Parathyroid adenoma (tissue), 2 donors: Measurements from ENCODE around the gene USP49.

Experiments
- H2AFZ ChIP-seq: fragments of 300-600 bp; sonication (generic); one replicate; pipeline ENCODE4 v1.7.0; 2017; ENCODE audit warnings: antibody characterized with exemption, mild to moderate bottlenecking
- H3K27ac ChIP-seq: fragments of 300-600 bp; sonication (generic); one replicate; pipeline ENCODE4 v1.7.0; 2017
- H3K27me3 ChIP-seq: fragments of 300-600 bp; sonication (generic); one replicate; pipeline ENCODE4 v1.7.0; 2017; ENCODE audit warnings: low read length; ENCODE audit not compliant: control insufficient read depth, insufficient read depth
- H3K36me3 ChIP-seq: fragments of 300-600 bp; sonication (generic); one replicate; pipeline ENCODE4 v1.7.0; 2017; ENCODE audit warnings: low read length; ENCODE audit not compliant: control insufficient read depth, insufficient read depth
- H3K4me1 ChIP-seq: fragments of 300-600 bp; sonication (generic); one replicate; pipeline ENCODE4 v1.7.0; 2017; ENCODE audit warnings: control low read depth
- H3K4me2 ChIP-seq: fragments of 300-600 bp; sonication (generic); one replicate; pipeline ENCODE4 v1.7.0; 2017; ENCODE audit warnings: low read length
- H3K4me3 ChIP-seq: fragments of 300-600 bp; sonication (generic); one replicate; pipeline ENCODE4 v1.7.0; 2017; ENCODE audit warnings: low read depth, low read length
- H3K79me2 ChIP-seq: fragments of 300-600 bp; sonication (generic); one replicate; pipeline ENCODE4 v1.7.0; 2017; ENCODE audit warnings: control low read depth
- H3K9ac ChIP-seq: fragments of 300-600 bp; sonication (generic); one replicate; pipeline ENCODE4 v1.7.0; 2017; ENCODE audit warnings: mild to moderate bottlenecking
- H3K9me3 ChIP-seq: fragments of 300-600 bp; sonication (generic); one replicate; pipeline ENCODE4 v1.7.0; 2017; ENCODE audit warnings: low read length; ENCODE audit not compliant: control insufficient read depth
- TF ChIP-seq, protein P1 (sequence below): fragments of 300-600 bp; sonication (generic); IDR thresholded peaks from one replicate; pipeline ENCODE4 v1.7.0; 2017; ENCODE audit warnings: antibody characterized with exemption, mild to moderate bottlenecking
- donor health status: primary hyperparathyroidism.

USP49 gene

GRCh38 chr6:41785254-41785653 is 109.9 kb downstream of the USP49 start:
- H3K4me2 ChIP-seq, result no peak overlapping the region
- no peaks in the 10 kb centered on the region for H3K36me3 ChIP-seq
- no peaks in the 10 kb centered on the region for H3K27me3 ChIP-seq
- no peaks in the 10 kb centered on the region for H3K9me3 ChIP-seq
- no peak overlapping the region for H3K4me3 ChIP-seq
- TF ChIP-seq, protein P1, sequence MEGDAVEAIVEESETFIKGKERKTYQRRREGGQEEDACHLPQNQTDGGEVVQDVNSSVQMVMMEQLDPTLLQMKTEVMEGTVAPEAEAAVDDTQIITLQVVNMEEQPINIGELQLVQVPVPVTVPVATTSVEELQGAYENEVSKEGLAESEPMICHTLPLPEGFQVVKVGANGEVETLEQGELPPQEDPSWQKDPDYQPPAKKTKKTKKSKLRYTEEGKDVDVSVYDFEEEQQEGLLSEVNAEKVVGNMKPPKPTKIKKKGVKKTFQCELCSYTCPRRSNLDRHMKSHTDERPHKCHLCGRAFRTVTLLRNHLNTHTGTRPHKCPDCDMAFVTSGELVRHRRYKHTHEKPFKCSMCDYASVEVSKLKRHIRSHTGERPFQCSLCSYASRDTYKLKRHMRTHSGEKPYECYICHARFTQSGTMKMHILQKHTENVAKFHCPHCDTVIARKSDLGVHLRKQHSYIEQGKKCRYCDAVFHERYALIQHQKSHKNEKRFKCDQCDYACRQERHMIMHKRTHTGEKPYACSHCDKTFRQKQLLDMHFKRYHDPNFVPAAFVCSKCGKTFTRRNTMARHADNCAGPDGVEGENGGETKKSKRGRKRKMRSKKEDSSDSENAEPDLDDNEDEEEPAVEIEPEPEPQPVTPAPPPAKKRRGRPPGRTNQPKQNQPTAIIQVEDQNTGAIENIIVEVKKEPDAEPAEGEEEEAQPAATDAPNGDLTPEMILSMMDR, result no peak
- no peaks in the 10 kb centered on the region for H3K79me2 ChIP-seq
- H3K9ac ChIP-seq, result no peak overlapping the region
- peaks cover 13% of the 10 kb centered on the region for H3K4me1 ChIP-seq
- no peak overlapping the region for H2AFZ ChIP-seq
- H3K27ac ChIP-seq, result no peak overlapping the region

DNA sequence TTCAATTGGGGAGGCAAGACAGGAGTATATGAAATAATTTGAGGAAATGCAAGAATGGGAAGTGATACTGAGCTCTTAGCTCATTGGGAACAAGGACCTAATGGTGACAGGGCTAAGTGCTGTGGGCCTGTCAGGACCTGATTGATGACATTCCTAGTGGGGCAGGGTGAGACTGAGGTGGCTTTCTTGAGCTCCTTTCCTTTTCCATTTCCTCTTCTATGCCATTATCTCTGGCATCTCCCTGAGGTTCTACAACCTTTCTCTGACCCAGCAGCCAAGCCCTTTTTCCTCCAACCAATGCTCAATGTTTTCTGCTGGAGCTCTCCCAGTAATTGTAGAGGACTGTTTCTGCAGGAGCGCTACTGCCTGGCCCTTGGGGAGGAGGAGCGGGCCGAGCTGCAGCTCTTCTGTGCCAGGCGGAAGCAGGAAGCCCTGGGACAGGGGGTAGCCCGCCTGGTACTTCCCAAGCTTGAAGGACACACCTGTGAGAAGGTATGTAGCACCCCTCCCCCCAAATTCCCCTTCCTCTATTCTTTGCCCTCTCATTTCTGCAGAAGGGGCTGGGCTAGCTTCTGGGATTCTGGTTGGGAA is 110.5 kb downstream of the USP49 start:
- TF ChIP-seq, protein P1, result no peak
- Histone ChIP-seq H3K36me3 (no peaks in the 10 kb centered on the region), H3K27me3 (no peaks in the 10 kb centered on the region), H3K4me2 (no peak overlapping the region), H3K9ac (no peak overlapping the region), H3K9me3 (no peaks in the 10 kb centered on the region), H3K79me2 (no peaks in the 10 kb centered on the region), H3K4me3 (no peak overlapping the region), H3K4me1 (peaks cover 13% of the 10 kb centered on the region), H3K27ac (no peak overlapping the region), H2AFZ (no peak overlapping the region)

DNA sequence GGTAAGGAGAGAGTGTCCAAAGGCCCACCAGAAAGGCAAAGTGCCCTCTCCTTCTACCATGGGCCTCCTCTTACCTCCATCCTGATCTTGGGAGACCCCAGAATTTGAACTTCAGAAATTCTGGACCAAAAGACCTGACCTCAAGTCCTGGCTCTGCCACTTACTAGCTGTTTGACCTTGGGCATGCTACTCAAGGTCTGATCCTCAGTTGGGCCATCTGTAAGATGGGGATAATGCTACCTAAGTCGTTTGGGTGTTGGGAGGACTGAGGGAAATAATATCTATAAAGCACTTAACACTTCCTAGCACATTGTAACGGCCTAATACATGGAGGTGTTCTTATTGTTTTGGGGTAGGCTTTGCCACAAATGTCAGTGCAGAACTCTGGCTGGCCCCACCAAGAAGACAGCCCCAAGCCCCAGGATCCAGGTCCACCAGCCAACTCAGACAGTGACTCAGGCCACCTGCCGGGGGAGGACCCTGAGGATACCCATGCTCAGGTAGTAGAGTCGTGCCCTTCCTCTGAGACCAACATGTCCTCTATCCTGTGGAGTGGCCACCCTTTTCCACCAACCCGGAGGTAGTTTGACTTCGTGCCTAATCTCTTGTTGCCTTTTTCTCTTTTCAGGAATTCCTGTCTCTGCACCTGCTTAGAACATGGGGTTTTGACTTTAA is 111.9 kb downstream of the USP49 start:
- peaks cover 17% of the 10 kb centered on the region for H3K4me1 ChIP-seq
- H3K9me3 ChIP-seq, result no peaks in the 10 kb centered on the region
- no peaks in the 10 kb centered on the region for H3K36me3 ChIP-seq
- H3K4me2 ChIP-seq, result no peak overlapping the region
- no peaks in the 10 kb centered on the region for H3K27me3 ChIP-seq
- no peak overlapping the region for H3K9ac ChIP-seq
- H3K27ac ChIP-seq, result no peak overlapping the region
- H3K4me3 ChIP-seq, result no peak overlapping the region
- TF ChIP-seq, protein P1, result no peak
- H3K79me2 ChIP-seq, result no peaks in the 10 kb centered on the region
- no peak overlapping the region for H2AFZ ChIP-seq

DNA sequence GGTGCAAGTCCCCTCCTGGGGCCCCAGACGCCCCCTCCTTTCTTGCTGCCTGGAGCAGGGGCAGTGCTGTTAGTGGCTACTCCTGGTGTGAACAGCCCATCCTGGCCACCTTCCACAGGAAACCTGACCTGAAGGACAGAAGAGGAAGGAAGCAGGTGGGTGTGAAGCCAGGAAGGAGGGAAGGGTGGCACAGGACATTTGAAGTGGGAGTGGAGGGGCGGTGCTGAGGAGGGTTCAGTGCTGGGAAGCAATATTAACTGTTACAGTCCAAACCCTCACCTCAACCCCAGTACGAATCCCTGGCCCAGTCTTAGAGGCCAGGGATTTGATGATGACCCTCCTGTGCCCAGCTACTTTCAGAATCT is 113.8 kb downstream of the USP49 start:
- H2AFZ ChIP-seq, result peak overlapping the region; percentile 85
- peak overlapping the region; percentile 72 for H3K27ac ChIP-seq
- no peaks in the 10 kb centered on the region for H3K9me3 ChIP-seq
- H3K27me3 ChIP-seq, result no peaks in the 10 kb centered on the region
- H3K9ac ChIP-seq, result no peak overlapping the region
- H3K79me2 ChIP-seq, result no peaks in the 10 kb centered on the region
- TF ChIP-seq, protein P1, result no peak
- H3K4me1 ChIP-seq, result peaks cover 17% of the 10 kb centered on the region
- no peaks in the 10 kb centered on the region for H3K36me3 ChIP-seq
- peak overlapping the region; percentile 96 for H3K4me2 ChIP-seq
- H3K4me3 ChIP-seq, result peak overlapping the region; percentile 70
